OCI-LY7 (cell line): ENCODE data around the gene AFF2. TPM values are rescaled to one million over a fixed set of nuclear protein-coding genes. Genes with fewer than 3 reads are reported as not detected.

Experiments
- BruUV-seq: library from RNA; stranded (reverse); fragments of 400-500 nt; replicated peaks from 2 replicates; lab custom pipeline; 2021; lab: Mats Ljungman, UMichigan
- CTCF ChIA-PET: fragments of 300-600 bp; sonication (Branson Sonifier 250); formaldehyde crosslinking; loops from one replicate; lab custom pipeline; 2022; ENCODE audit warnings: antibody characterized with exemption; ENCODE audit not compliant: unreplicated experiment; lab: Charles Lee
- POLR2A ChIA-PET: fragments of 300-600 bp; sonication (Branson Sonifier 250); formaldehyde crosslinking; loops from one replicate; lab custom pipeline; 2022; ENCODE audit warnings: antibody characterized with exemption; lab: Charles Lee
- DNase-seq: peaks from one replicate; pipeline ENCODE4 v3.0.0-alpha.2; 2015; ENCODE audit warnings: low spot score
- H2AFZ ChIP-seq: fragments of 200-600 bp; sonication (generic), shearing (Covaris generic); 2 replicates; pipeline ENCODE4 v1.6.1; 2014; ENCODE audit warnings: mild to moderate bottlenecking, antibody characterized with exemption, low read length, moderate library complexity
- H3K27ac ChIP-seq: fragments of 200-600 bp; sonication (generic); 2 replicates; pipeline ENCODE4 v1.5.1; 2014; ENCODE audit warnings: mixed run types, low read depth, mild to moderate bottlenecking, moderate library complexity, low read length, inconsistent platforms; ENCODE audit not compliant: poor library complexity, severe bottlenecking
- H3K36me3 ChIP-seq: fragments of 200-600 bp; sonication (generic); 2 replicates; pipeline ENCODE4 v1.6.1; 2014; ENCODE audit warnings: mild to moderate bottlenecking, antibody characterized with exemption, low read length, moderate library complexity, mixed read lengths; ENCODE audit not compliant: insufficient read depth
- H3K4me1 ChIP-seq: fragments of 200-600 bp; sonication (generic); 2 replicates; pipeline ENCODE4 v1.5.1; 2014; ENCODE audit warnings: mild to moderate bottlenecking, low read length; ENCODE audit not compliant: insufficient read depth, poor library complexity, severe bottlenecking
- H3K4me2 ChIP-seq: fragments of 200-600 bp; sonication (generic); 2 replicates; pipeline ENCODE4 v1.6.1; 2014; ENCODE audit warnings: mild to moderate bottlenecking, low read length
- H3K4me3 ChIP-seq: fragments of 200-600 bp; sonication (generic); 2 replicates; pipeline ENCODE4 v1.5.1; 2014; ENCODE audit warnings: mild to moderate bottlenecking, low read depth, low read length; ENCODE audit not compliant: poor library complexity, severe bottlenecking
- H3K79me2 ChIP-seq: fragments of 200-600 bp; sonication (generic); 2 replicates; pipeline ENCODE4 v1.6.1; 2016; ENCODE audit warnings: low read depth, mild to moderate bottlenecking, low read length, moderate library complexity, mixed read lengths; ENCODE audit not compliant: insufficient read depth
- H3K9me2 ChIP-seq: fragments of 200-600 bp; sonication (generic); 2 replicates; pipeline ENCODE4 v1.6.1; 2016; ENCODE audit warnings: mild to moderate bottlenecking, low read length, mixed read lengths; ENCODE audit not compliant: insufficient read depth
- H3K9me3 ChIP-seq: fragments of 200-600 bp; sonication (generic); 2 replicates; pipeline ENCODE4 v1.6.1; 2014; ENCODE audit warnings: mild to moderate bottlenecking, mixed run types, low read length, mixed read lengths
- H4K20me1 ChIP-seq: fragments of 200-600 bp; sonication (generic); 2 replicates; pipeline ENCODE4 v1.6.1; 2014; ENCODE audit warnings: mild to moderate bottlenecking, antibody characterized with exemption, low read length, moderate library complexity, mixed read lengths; ENCODE audit not compliant: insufficient read depth
- CTCF ChIP-seq: fragments of 200-600 bp; sonication (generic); conservative IDR thresholded peaks from 2 replicates; pipeline ENCODE4 v1.5.1; 2014; ENCODE audit warnings: mild to moderate bottlenecking, antibody characterized with exemption, low read length, moderate library complexity, mixed read lengths
- EZH2phosphoT487 ChIP-seq: fragments of 200-600 bp; sonication (generic); IDR thresholded peaks from 2 replicates; pipeline ENCODE4 v1.6.1; 2018; ENCODE audit warnings: low read depth, borderline replicate concordance, mild to moderate bottlenecking, mixed run types, antibody characterized with exemption, low read length, moderate library complexity, mixed read lengths
- intact Hi-C: fragments of 100-400 bp; cut with micrococcal nuclease; formaldehyde crosslinking; loops from one replicate; pipeline ENCODE4 v1.10.0; 2022; ENCODE audit not compliant: unreplicated experiment
- total RNA-seq, 2 experiments: library from RNA; depleted of rRNA in 1 of 2; stranded (reverse); fragments of >200 nt in 1 of 2; shearing (Covaris generic) in 1 of 2; gene quantifications; 2 replicates each; pipeline ENCODE4 v1.2.3, GENCODE V29; 2014 to 2022

AFF2 gene
- total RNA-seq, 2 experiments from 2014 or later: 102 to 106 TPM

GRCh38 chrX:148615491-148615890 lies 115.1 kb downstream of the AFF2 start:
- intact Hi-C loops: no loop called here
- H2AFZ ChIP-seq: no peak overlapping the region
- POLR2A ChIA-PET: no interaction called here
- no peaks in the 10 kb centered on the region for H4K20me1 ChIP-seq
- H3K4me2 ChIP-seq: no peak overlapping the region
- H3K79me2 ChIP-seq: peaks cover 88% of the 10 kb centered on the region
- BruUV-seq: no TSS peak
- no peak overlapping the region for H3K4me3 ChIP-seq
- H3K27ac ChIP-seq: no peak overlapping the region
- no peaks in the 10 kb centered on the region for H3K9me2 ChIP-seq
- CTCF ChIA-PET: no interaction called here
- TF ChIP-seq CTCF (no peak), EZH2phosphoT487 (no peak)
- peaks cover 37% of the 10 kb centered on the region for H3K4me1 ChIP-seq
- peaks cover 56% of the 10 kb centered on the region for H3K36me3 ChIP-seq
- DNase-seq: no peak
- H3K9me3 ChIP-seq: peaks cover 4% of the 10 kb centered on the region; the same call in 1 of the 2 replicates

- peaks cover 88% of the 10 kb centered on the region for H3K79me2 ChIP-seq
- H3K4me2 ChIP-seq: no peak overlapping the region
- H3K4me1 ChIP-seq: peaks cover 9% of the 10 kb centered on the region
- ChIA-PET POLR2A (no interaction called here), CTCF (no interaction called here)
- H4K20me1 ChIP-seq: no peaks in the 10 kb centered on the region
- no TSS peak for BruUV-seq
- no peaks in the 10 kb centered on the region for H3K9me2 ChIP-seq
- peaks cover 31% of the 10 kb centered on the region for H3K36me3 ChIP-seq
- H2AFZ ChIP-seq: no peak overlapping the region
- DNase-seq: no peak
- H3K9me3 ChIP-seq: peaks cover 4% of the 10 kb centered on the region; the same call in 1 of the 2 replicates
- intact Hi-C loops: no loop called here
- H3K27ac ChIP-seq: no peak overlapping the region
- H3K4me3 ChIP-seq: no peak overlapping the region
- TF ChIP-seq EZH2phosphoT487: no peak
- no peak for TF ChIP-seq CTCF
These were observed 118.3 kb downstream of the AFF2 start for GRCh38 chrX:148618470-148619445.

- Histone ChIP-seq H4K20me1 (no peaks in the 10 kb centered on the region), H3K27ac (no peak overlapping the region), H3K9me3 (peaks cover 4% of the 10 kb centered on the region; the same call in 1 of the 2 replicates), H3K4me1 (peaks cover 17% of the 10 kb centered on the region), H3K4me3 (no peak overlapping the region), H3K36me3 (peaks cover 28% of the 10 kb centered on the region), H3K79me2 (peaks cover 91% of the 10 kb centered on the region), H3K9me2 (no peaks in the 10 kb centered on the region), H2AFZ (no peak overlapping the region), H3K4me2 (no peak overlapping the region)
- ChIA-PET CTCF (no interaction called here), POLR2A (interaction anchor here (1.5 kb wide), 1 partner anchor 8 kb away, joined by 4 read pairs; no protein-coding TSS in a partner anchor)
- TF ChIP-seq CTCF: no peak
- TF ChIP-seq EZH2phosphoT487: no peak
- intact Hi-C loops: no loop called here
- DNase-seq: no peak
- no TSS peak for BruUV-seq
These were observed 119.6 kb downstream of the AFF2 start for GRCh38 chrX:148620023-148620422.
